Common myeloid progenitor, CD34-positive (primary cell): ENCODE data around the gene FGFRL1.

Experiments
- CTCF ChIA-PET: fragments of 350-600 bp; sonication (Branson Sonifier 250); formaldehyde crosslinking; loops from one replicate; lab custom pipeline; 2021; ENCODE audit warnings: antibody characterized with exemption; lab: Charles Lee
- POLR2A ChIA-PET: fragments of 350-600 bp; sonication (Branson Sonifier 250); formaldehyde crosslinking; loops from one replicate; lab custom pipeline; 2021; ENCODE audit warnings: antibody characterized with exemption; lab: Charles Lee
- DNase-seq, 3 donors: peaks; one replicate each; pipeline versions ENCODE4 v3.0.0 to v3.0.0-alpha.2; 2013
- H3K27ac ChIP-seq, 2 experiments: 1 replicate in 1 of 2; 2 replicates in 1 of 2; pipeline ENCODE4 v1.7.0; 2013; ENCODE audit warnings: inconsistent platforms in 2 of 2, low read length in 2 of 2, mild to moderate bottlenecking in 2 of 2, low read depth in 1 of 2, moderate library complexity in 1 of 2; ENCODE audit not compliant: severe bottlenecking in 2 of 2, insufficient read depth in 1 of 2, poor library complexity in 1 of 2
- H3K27me3 ChIP-seq, 5 experiments: replicated peaks in 2 of 5; 1 replicate in 3 of 5; 2 replicates in 2 of 5; pipeline versions ENCODE4 v1.6.1 to v1.7.0; 2013; ENCODE audit warnings: low read length in 4 of 5, mild to moderate bottlenecking in 2 of 5, moderate library complexity in 2 of 5, inconsistent platforms in 1 of 5; ENCODE audit not compliant: insufficient read depth in 5 of 5, control insufficient read depth in 4 of 5
- H3K36me3 ChIP-seq, 4 experiments: 1 replicate in 2 of 4; 2 replicates in 2 of 4; pipeline versions ENCODE4 v1.6.1 to v1.7.0; 2013; ENCODE audit warnings: low read length in 3 of 4, control low read depth in 1 of 4, mild to moderate bottlenecking in 1 of 4; ENCODE audit not compliant: control insufficient read depth in 4 of 4, insufficient read depth in 4 of 4
- H3K4me1 ChIP-seq, 4 experiments: 1 replicate in 3 of 4; 2 replicates in 1 of 4; pipeline versions ENCODE4 v1.6.1 to v1.7.1; 2013; ENCODE audit warnings: low read length in 3 of 4, mild to moderate bottlenecking in 3 of 4, control low read depth in 1 of 4, inconsistent platforms in 1 of 4, moderate library complexity in 1 of 4; ENCODE audit not compliant: control insufficient read depth in 4 of 4, insufficient read depth in 4 of 4; ENCODE audit errors: control extremely low read depth in 1 of 4
- H3K4me3 ChIP-seq, 7 experiments: 1 replicate in 4 of 7; 2 replicates in 3 of 7; pipeline versions ENCODE4 v1.5.1 to v1.7.0; 2013; ENCODE audit warnings: mild to moderate bottlenecking in 7 of 7, low read length in 6 of 7, moderate library complexity in 6 of 7, inconsistent platforms in 2 of 7, low read depth in 2 of 7, control low read depth in 1 of 7; ENCODE audit not compliant: insufficient read depth in 4 of 7, control insufficient read depth in 1 of 7; ENCODE audit errors: extremely low read depth in 1 of 7
- H3K9me3 ChIP-seq, 5 experiments: 1 replicate in 4 of 5; 2 replicates in 1 of 5; pipeline versions ENCODE4 v1.6.1 to v1.7.1; 2013; ENCODE audit warnings: low read length in 4 of 5, mild to moderate bottlenecking in 2 of 5, inconsistent platforms in 1 of 5, low read depth in 1 of 5, moderate library complexity in 1 of 5; ENCODE audit not compliant: control insufficient read depth in 4 of 5, insufficient read depth in 2 of 5; ENCODE audit errors: control extremely low read depth in 1 of 5
- WGBS: methylation state at CpG from one replicate; pipeline ENCODE4 v1.1.5; 2013; ENCODE audit not compliant: insufficient coverage; 5-methylcytosine and 5-hydroxymethylcytosine counted together

The FGFRL1 gene

DNA sequence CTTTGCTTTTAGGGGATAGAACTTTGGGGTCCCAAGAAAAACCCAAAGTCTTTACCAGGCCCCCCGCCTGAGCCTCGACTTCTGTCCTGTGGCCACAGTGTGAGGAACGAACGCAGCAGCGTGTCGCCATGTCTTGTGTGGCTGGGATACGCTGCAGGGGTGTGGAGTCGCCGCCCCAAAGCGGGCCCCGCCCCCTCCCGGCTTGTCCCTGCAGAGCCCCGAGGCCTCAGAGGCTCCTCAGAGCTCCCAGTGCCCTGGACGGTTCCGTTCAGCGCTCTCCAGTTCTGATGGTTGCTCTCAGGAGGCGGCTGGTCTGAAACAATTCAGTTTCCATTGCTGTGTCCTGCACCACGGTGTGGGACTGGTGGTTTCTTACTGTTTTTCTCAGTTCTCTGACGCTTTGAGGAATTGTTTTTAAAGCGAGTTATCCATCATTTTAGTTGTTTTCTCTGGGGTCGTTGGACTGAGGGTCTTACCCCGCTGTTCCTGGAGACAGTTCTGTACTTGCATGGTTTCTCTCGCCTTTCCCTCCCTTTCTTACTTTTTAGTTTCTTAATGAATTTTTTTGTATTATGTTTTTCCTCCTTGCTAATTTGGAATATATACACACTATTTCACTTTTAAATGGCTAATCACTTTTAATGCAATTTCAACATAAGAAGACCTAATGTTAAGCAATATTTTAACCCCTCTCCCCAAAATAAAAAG is 26.1 kb upstream of the FGFRL1 start:
- Histone ChIP-seq H3K9me3 (no peaks in the 10 kb centered on the region), H3K27me3 (no peaks in the 10 kb centered on the region), H3K27ac (no peak overlapping the region), H3K4me3 (peak overlapping the region in 4 of 7 experiments; percentile 40 to 72 (median 56)), H3K4me1 (peaks cover 6 to 35% (median 32%) of the 10 kb centered on the region in 4 experiments), H3K36me3 (peaks cover 0 to 12% (median 7%) of the 10 kb centered on the region in 4 experiments)
- ChIA-PET POLR2A (no interaction called here), CTCF (interaction anchor here (0.7 to 1.4 kb wide), 3 partner anchors 52 to 243 kb away, joined by 3 read pairs; no protein-coding TSS in a partner anchor)
- DNase-seq = peak; percentile 54 to 76 (median 73)
- WGBS = 29% methylated on average over 20 of the region's 23 CpGs

GRCh38 chr4:986428-986878 is 25.0 kb upstream of the FGFRL1 start:
- H3K27ac ChIP-seq = peak overlapping the region in 1 of 2 experiments; percentile 86
- H3K4me3 ChIP-seq = peak overlapping the region; percentile 65 to 90 (median 81)
- no peak for DNase-seq
- peaks cover 0 to 21% (median 11%) of the 10 kb centered on the region in 4 experiments for H3K36me3 ChIP-seq
- peaks cover 6 to 30% (median 29%) of the 10 kb centered on the region in 4 experiments for H3K4me1 ChIP-seq
- H3K9me3 ChIP-seq = no peaks in the 10 kb centered on the region
- H3K27me3 ChIP-seq = no peaks in the 10 kb centered on the region
- ChIA-PET POLR2A (interaction anchor here (0.6 to 1.0 kb wide), 4 partner anchors 18 to 212 kb away, joined by 3 to 4 read pairs (median 3); partner anchors contain the start of genes GAK and TMEM175), CTCF (interaction anchor here (0.8 to 2.5 kb wide), 18 partner anchors 9 to 278 kb away, joined by 3 to 17 read pairs (median 4); partner anchors contain the start of genes DGKQ, GAK and TMEM175)
- 0% methylated on average over 11 of the region's 14 CpGs for WGBS

- peak; percentile 88 to 93 (median 90) for DNase-seq
- H3K4me3 ChIP-seq = peak within 1 kb of the TSS; percentile 65 to 90 (median 81)
- H3K27me3 ChIP-seq = no peaks in the 10 kb centered on the region
- peaks cover 0 to 26% (median 13%) of the 10 kb centered on the region in 4 experiments for H3K36me3 ChIP-seq
- ChIA-PET POLR2A (interaction anchor here (0.8 to 1.0 kb wide), 4 partner anchors 8 to 212 kb away, joined by 3 to 4 read pairs (median 3); partner anchors contain the start of genes GAK and TMEM175), CTCF (interaction anchor here (0.7 to 2.5 kb wide), 24 partner anchors 10 to 277 kb away, joined by 3 to 17 read pairs (median 4); partner anchors contain the start of genes DGKQ, GAK and TMEM175)
- WGBS = under 1% methylated on average over 60 of the region's 69 CpGs
- H3K4me1 ChIP-seq = peaks cover 6 to 30% (median 29%) of the 10 kb centered on the region in 4 experiments
- no peaks in the 10 kb centered on the region for H3K9me3 ChIP-seq
- peak within 1 kb of the TSS in 1 of 2 experiments; percentile 86 for H3K27ac ChIP-seq
Measured at GRCh38 chr4:986879-987623, 24.4 kb upstream of the FGFRL1 start, which contains the start of gene IDUA. IDUA (plus strand) TSS chr4:987044; CDS start chr4:987085, 41 bp downstream.

DNA sequence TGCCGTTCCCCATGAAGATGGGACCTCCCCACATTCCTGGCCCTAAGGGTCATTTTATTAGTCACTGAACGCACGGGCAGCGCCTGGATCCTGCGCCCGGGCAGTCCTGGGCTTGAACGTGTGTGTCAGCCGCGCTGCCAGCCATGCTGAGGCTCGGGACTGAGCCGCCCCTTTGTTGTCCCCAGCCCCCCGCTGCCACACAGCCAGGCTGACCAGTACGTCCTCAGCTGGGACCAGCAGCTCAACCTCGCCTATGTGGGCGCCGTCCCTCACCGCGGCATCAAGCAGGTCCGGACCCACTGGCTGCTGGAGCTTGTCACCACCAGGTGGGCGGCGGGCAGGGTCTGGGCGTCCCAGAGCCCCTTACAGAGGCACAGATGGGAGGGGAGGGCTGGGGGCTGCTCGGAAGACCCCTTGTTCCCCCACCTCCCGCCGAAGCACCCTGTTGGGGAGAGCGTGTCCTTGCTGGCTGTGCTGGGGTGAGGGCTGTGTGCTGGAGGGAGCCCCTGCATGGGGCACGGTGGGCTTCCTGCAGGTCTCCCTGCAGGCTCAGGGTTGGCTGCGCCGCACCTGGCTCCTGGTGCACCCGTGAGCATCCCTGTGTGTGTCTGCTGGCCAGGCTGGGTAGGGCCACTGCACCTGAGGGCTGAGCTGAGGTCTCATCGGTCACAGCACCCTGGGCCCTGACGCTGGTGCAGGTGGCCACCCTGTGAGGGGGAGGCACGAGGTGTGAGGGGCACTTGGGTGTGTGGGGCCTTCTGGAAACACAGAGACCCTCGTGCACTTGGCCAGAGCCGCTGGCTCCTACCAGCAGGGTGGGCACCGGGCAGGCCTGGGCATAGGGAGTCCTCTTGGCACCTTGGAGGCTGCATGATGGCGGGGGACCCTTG is 23.6 kb upstream of the FGFRL1 start:
- ChIA-PET POLR2A (interaction anchor here (0.8 to 1.0 kb wide), 3 partner anchors 9 to 99 kb away, joined by 3 to 4 read pairs (median 3); partner anchors contain the start of genes GAK and TMEM175), CTCF (interaction anchor here (0.7 to 2.5 kb wide), 22 partner anchors 10 to 250 kb away, joined by 3 to 17 read pairs (median 4); partner anchors contain the start of genes DGKQ, GAK and TMEM175)
- WGBS = 89% methylated on average over 35 of the region's 37 CpGs
- no peaks in the 10 kb centered on the region for H3K27me3 ChIP-seq
- peaks cover 6 to 30% (median 29%) of the 10 kb centered on the region in 4 experiments for H3K4me1 ChIP-seq
- peak overlapping the region in 1 of 2 experiments; percentile 25 for H3K27ac ChIP-seq
- H3K9me3 ChIP-seq = no peaks in the 10 kb centered on the region
- DNase-seq = no peak
- peaks cover 0 to 26% (median 13%) of the 10 kb centered on the region in 4 experiments for H3K36me3 ChIP-seq
- H3K4me3 ChIP-seq = peak overlapping the region; percentile 65 to 90 (median 81)

GRCh38 chr4:988726-989721 is 22.4 kb upstream of the FGFRL1 start:
- H3K4me3 ChIP-seq = no peak overlapping the region
- H3K36me3 ChIP-seq = peaks cover 0 to 26% (median 13%) of the 10 kb centered on the region in 4 experiments
- no peaks in the 10 kb centered on the region for H3K27me3 ChIP-seq
- CTCF ChIA-PET = interaction anchor here (0.6 to 2.5 kb wide), 3 partner anchors 93 to 247 kb away, joined by 3 to 17 read pairs (median 3); no protein-coding TSS in a partner anchor
- POLR2A ChIA-PET = no interaction called here
- DNase-seq = no peak
- no peaks in the 10 kb centered on the region for H3K9me3 ChIP-seq
- 96% methylated on average over 65 of the region's 69 CpGs for WGBS
- H3K4me1 ChIP-seq = peaks cover 6 to 30% (median 29%) of the 10 kb centered on the region in 4 experiments
- H3K27ac ChIP-seq = no peak overlapping the region
